H7 (cell line): ENCODE data around the gene LRRC34. TPM values are rescaled to one million over a fixed set of nuclear protein-coding genes. Genes with fewer than 3 reads are reported as not detected.

Experiments used
- DNase-seq: peaks from one replicate; pipeline ENCODE4 v3.0.0; 2012
- H3K27me3 ChIP-seq: 2 replicates; pipeline ENCODE4 v1.6.0; 2011; ENCODE audit warnings: mild to moderate bottlenecking, low read length; ENCODE audit not compliant: control insufficient read depth, insufficient read depth
- H3K36me3 ChIP-seq: replicated peaks from 2 replicates; pipeline ENCODE4 v1.5.1; 2011; ENCODE audit warnings: low read length; ENCODE audit not compliant: control insufficient read depth, insufficient read depth
- H3K4me3 ChIP-seq: 2 replicates; pipeline ENCODE4 v1.5.1; 2011; ENCODE audit warnings: low read depth, mild to moderate bottlenecking, control low read depth, low read length, moderate library complexity; ENCODE audit not compliant: insufficient read depth
- total RNA-seq: library from RNA; depleted of rRNA; stranded (reverse); fragments of >200 nt; shearing (Covaris generic); gene quantifications from 2 replicates; pipeline ENCODE4 v1.2.3, GENCODE V29; 2014; rRNA removed

Gene LRRC34
- 4.2 and 8.5 TPM in 2 replicates for total RNA-seq

GRCh38 chr3:169812332-169813235 is at the start of gene LRRC34, which contains the start of gene LRRIQ4:
TSS of gene LRRC34 (minus strand) at chr3:169812904. CDS start at chr3:169812548, 356 bp downstream.
TSS of gene LRRIQ4 (plus strand) at chr3:169812870. CDS start at chr3:169821922, 9,052 bp downstream.
- Histone ChIP-seq H3K36me3 (no peaks in the 10 kb centered on the region), H3K4me3 (peak within 1 kb of the TSS; percentile 68), H3K27me3 (peaks cover 2% of the 10 kb centered on the region)
- peak; percentile 80 for DNase-seq

- Histone ChIP-seq H3K4me3 (no peak overlapping the region), H3K27me3 (no peaks in the 10 kb centered on the region), H3K36me3 (no peaks in the 10 kb centered on the region)
- peak; percentile 18 for DNase-seq
These were observed 49.2 kb upstream of the LRRC34 start for GRCh38 chr3:169861871-169862270.

- DNase-seq, result no peak
- no peak overlapping the region for H3K4me3 ChIP-seq
- H3K36me3 ChIP-seq, result no peaks in the 10 kb centered on the region
- H3K27me3 ChIP-seq, result no peaks in the 10 kb centered on the region
These were observed 45.1 kb upstream of the LRRC34 start for GRCh38 chr3:169857811-169858210.

- no peak overlapping the region for H3K4me3 ChIP-seq
- no peaks in the 10 kb centered on the region for H3K36me3 ChIP-seq
- H3K27me3 ChIP-seq, result no peaks in the 10 kb centered on the region
- DNase-seq, result no peak
These were observed 42.8 kb upstream of the LRRC34 start for GRCh38 chr3:169855514-169855913.

- no peaks in the 10 kb centered on the region for H3K27me3 ChIP-seq
- no peaks in the 10 kb centered on the region for H3K36me3 ChIP-seq
- no peak for DNase-seq
- no peak overlapping the region for H3K4me3 ChIP-seq
These were observed 37.9 kb upstream of the LRRC34 start for GRCh38 chr3:169850618-169851017.

- H3K36me3 ChIP-seq, result no peaks in the 10 kb centered on the region
- no peak overlapping the region for H3K4me3 ChIP-seq
- no peak for DNase-seq
- no peaks in the 10 kb centered on the region for H3K27me3 ChIP-seq
These were observed 36.0 kb upstream of the LRRC34 start for GRCh38 chr3:169848741-169849140.

- no peaks in the 10 kb centered on the region for H3K27me3 ChIP-seq
- no peaks in the 10 kb centered on the region for H3K36me3 ChIP-seq
- no peak for DNase-seq
- H3K4me3 ChIP-seq, result no peak overlapping the region
These were observed 35.2 kb upstream of the LRRC34 start for GRCh38 chr3:169847896-169848295.

GRCh38 chr3:169846458-169847193 is 33.9 kb upstream of the LRRC34 start:
- no peaks in the 10 kb centered on the region for H3K27me3 ChIP-seq
- no peak overlapping the region for H3K4me3 ChIP-seq
- no peak for DNase-seq
- no peaks in the 10 kb centered on the region for H3K36me3 ChIP-seq

GRCh38 chr3:169842960-169843359 is 30.3 kb upstream of the LRRC34 start:
- Histone ChIP-seq H3K4me3 (no peak overlapping the region), H3K27me3 (no peaks in the 10 kb centered on the region), H3K36me3 (no peaks in the 10 kb centered on the region)
- no peak for DNase-seq

- Histone ChIP-seq H3K4me3 (no peak overlapping the region), H3K27me3 (no peaks in the 10 kb centered on the region), H3K36me3 (no peaks in the 10 kb centered on the region)
- no peak for DNase-seq
These were observed 28.5 kb upstream of the LRRC34 start for GRCh38 chr3:169841171-169841570.

GRCh38 chr3:169838511-169839030 is 25.9 kb upstream of the LRRC34 start:
- Histone ChIP-seq H3K4me3 (no peak overlapping the region), H3K36me3 (no peaks in the 10 kb centered on the region), H3K27me3 (no peaks in the 10 kb centered on the region)
- no peak for DNase-seq

GRCh38 chr3:169836942-169837275 is 24.2 kb upstream of the LRRC34 start:
- no peak for DNase-seq
- H3K27me3 ChIP-seq, result no peaks in the 10 kb centered on the region
- H3K36me3 ChIP-seq, result no peaks in the 10 kb centered on the region
- no peak overlapping the region for H3K4me3 ChIP-seq

GRCh38 chr3:169836078-169836941 is 23.6 kb upstream of the LRRC34 start:
- Histone ChIP-seq H3K4me3 (no peak overlapping the region), H3K27me3 (no peaks in the 10 kb centered on the region), H3K36me3 (no peaks in the 10 kb centered on the region)
- no peak for DNase-seq

- H3K27me3 ChIP-seq, result no peaks in the 10 kb centered on the region
- no peaks in the 10 kb centered on the region for H3K36me3 ChIP-seq
- DNase-seq, result no peak
- no peak overlapping the region for H3K4me3 ChIP-seq
These were observed 22.8 kb upstream of the LRRC34 start for GRCh38 chr3:169835533-169835932.
